ENCODE measurements around the gene IER3.

IER3 gene

GRCh38 chr6:30711758-30712380, 32.5 kb downstream of the IER3 start:
- intact Hi-C loops (cut with DNase I; ENCODE audit: low total_unique reads), result no loop called here
- Histone ChIP-seq H3K27me3 (no peaks in the 10 kb centered on the region), H3K27ac (no peak overlapping the region), H3K4me1 (peaks cover 0 to 9% (median 5%) of the 10 kb centered on the region in 4 donors), H3K36me3 (peaks cover 53 to 85% (median 67%) of the 10 kb centered on the region in 3 donors), H3K4me3 (no peak overlapping the region), H3K9me3 (no peaks in the 10 kb centered on the region)
- TF ChIP-seq CTCF (IDR thresholded peaks at IDR 0.05), result no peak
- no peak for DNase-seq

- H3K4me3 ChIP-seq, result no peak overlapping the region
- DNase-seq, result no peak
- TF ChIP-seq CTCF (IDR thresholded peaks at IDR 0.05), result no peak
- peaks cover 53 to 100% (median 84%) of the 10 kb centered on the region in 3 donors for H3K36me3 ChIP-seq
- H3K27ac ChIP-seq, result no peak overlapping the region
- intact Hi-C loops (cut with DNase I; ENCODE audit: low total_unique reads), result no loop called here
- H3K27me3 ChIP-seq, result no peaks in the 10 kb centered on the region
- H3K4me1 ChIP-seq, result no peaks in the 10 kb centered on the region
- no peaks in the 10 kb centered on the region for H3K9me3 ChIP-seq
Observed at GRCh38 chr6:30709101-30709868, 35.1 kb downstream of the IER3 start.

- DNase-seq, result no peak
- Histone ChIP-seq H3K27ac (no peak overlapping the region), H3K4me3 (no peak overlapping the region), H3K36me3 (peaks cover 36 to 100% (median 83%) of the 10 kb centered on the region in 3 donors), H3K9me3 (no peaks in the 10 kb centered on the region), H3K27me3 (no peaks in the 10 kb centered on the region), H3K4me1 (no peaks in the 10 kb centered on the region)
- intact Hi-C loops (cut with DNase I; ENCODE audit: low total_unique reads), result no loop called here
- no peak for TF ChIP-seq CTCF (IDR thresholded peaks at IDR 0.05)
Observed at GRCh38 chr6:30707281-30707850, 37.0 kb downstream of the IER3 start.

GRCh38 chr6:30705620-30706019, 38.7 kb downstream of the IER3 start:
- TF ChIP-seq CTCF (IDR thresholded peaks at IDR 0.05), result no peak
- peaks cover 29 to 97% (median 66%) of the 10 kb centered on the region in 3 donors for H3K36me3 ChIP-seq

GRCh38 chr6:30703821-30704220, 40.5 kb downstream of the IER3 start:
- no peaks in the 10 kb centered on the region for H3K4me1 ChIP-seq
- peaks cover 21 to 79% (median 48%) of the 10 kb centered on the region in 3 donors for H3K36me3 ChIP-seq
- H3K27ac ChIP-seq, result no peak overlapping the region
- H3K9me3 ChIP-seq, result no peaks in the 10 kb centered on the region
- no peak overlapping the region for H3K4me3 ChIP-seq
- TF ChIP-seq CTCF (IDR thresholded peaks at IDR 0.05), result no peak
- DNase-seq, result peak in 1 of 2 donors; percentile 51
- H3K27me3 ChIP-seq, result no peaks in the 10 kb centered on the region
- intact Hi-C loops (cut with DNase I; ENCODE audit: low total_unique reads), result no loop called here

More at GRCh38 chr6:30705620-30706019, 38.7 kb downstream of the IER3 start:
- Histone ChIP-seq H3K9me3 (no peaks in the 10 kb centered on the region), H3K4me1 (no peaks in the 10 kb centered on the region), H3K27ac (no peak overlapping the region), H3K4me3 (no peak overlapping the region), H3K27me3 (no peaks in the 10 kb centered on the region)
- intact Hi-C loops (cut with DNase I; ENCODE audit: low total_unique reads), result no loop called here
- DNase-seq, result peak in 1 of 2 donors; percentile 24
